Measurements from ENCODE around the gene GLO1.

DNA sequence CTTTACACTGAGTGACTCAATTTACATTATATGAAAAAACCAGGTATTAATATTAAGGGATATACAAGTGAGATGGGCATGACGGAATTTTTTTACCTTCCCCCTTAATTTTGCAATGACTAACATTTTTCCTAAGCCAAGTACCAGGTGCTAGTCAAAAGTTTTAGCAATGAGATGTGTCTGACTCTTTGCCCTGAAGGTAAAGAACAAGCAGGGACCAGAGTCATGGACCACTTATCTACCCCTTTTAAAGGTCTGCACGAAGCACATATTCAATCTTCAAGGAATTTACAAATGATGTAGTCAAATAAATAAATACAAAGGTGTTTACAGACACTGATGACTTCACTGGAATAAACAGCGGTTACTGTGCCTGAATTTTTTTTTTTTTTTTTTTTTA lies 1.4 kb downstream of the GLO1 start:
- TF ChIP-seq CTCF (IDR thresholded peaks at IDR 0.05 in 8 of 11, conservative IDR thresholded peaks at IDR 0.05 in 3 of 11): no peak
- no peak for TF ChIP-seq POLR2A (IDR thresholded peaks at IDR 0.05)
- TF ChIP-seq POLR2AphosphoS5 (IDR thresholded peaks at IDR 0.05): no peak

Data from spleen (tissue), 7 donors.